HCT116 (cell line): Measurements from ENCODE around the gene KSR1. TPM values are rescaled to one million over a fixed set of nuclear protein-coding genes. Genes with fewer than 3 reads are reported as not detected.

Experiments used
- ATAC-seq: fragments of 200-7000 bp; cut with Tn5 transposase; 2 replicates; pipeline ENCODE4 v1.9.1; 2020; ENCODE audit warnings: mild to moderate bottlenecking, moderate library complexity
- BruUV-seq: library from RNA; stranded (reverse); fragments of 400-500 nt; replicated peaks from 2 replicates; lab custom pipeline; 2021; lab: Mats Ljungman, UMichigan
- CTCF ChIA-PET: fragments of 300-600 bp; sonication (Branson Sonifier 250); formaldehyde crosslinking; loops from one replicate; lab custom pipeline; 2021; ENCODE audit warnings: antibody characterized with exemption; lab: Charles Lee
- POLR2A ChIA-PET: fragments of 300-600, 350-600 bp; sonication (Branson Sonifier 250); formaldehyde crosslinking; loops from one replicate; lab custom pipeline; 2021; ENCODE audit warnings: antibody characterized with exemption; lab: Charles Lee
- RAD21 ChIA-PET, 2 experiments: fragments of 300-600 bp; sonication (Branson Sonifier 250); formaldehyde crosslinking; loops; one replicate each; lab custom pipeline; 2023; ENCODE audit warnings: low total read pairs in 2 of 2; ENCODE audit not compliant: uncharacterized antibody in 2 of 2, unreplicated experiment in 2 of 2, low non-redundant PET in 1 of 2; lab: Charles Lee
- DNase-seq: peaks from one replicate; pipeline ENCODE4 v3.0.0-alpha.2; 2010; ENCODE audit warnings: low read depth, low spot score
- H2AFZ ChIP-seq: fragments of 200-600 bp; shearing (Covaris generic), sonication (generic); 2 replicates; pipeline ENCODE4 v1.6.1; 2017; ENCODE audit warnings: low read depth, mixed run types, mixed read lengths, antibody characterized with exemption, low read length; ENCODE audit not compliant: poor library complexity, severe bottlenecking
- H3K27ac ChIP-seq: 2 replicates; pipeline ENCODE4 v1.5.1; 2012; ENCODE audit warnings: low read depth, low read length
- H3K27me3 ChIP-seq: fragments of 200-600 bp; sonication (generic); 2 replicates; pipeline ENCODE4 v1.6.1; 2016; ENCODE audit warnings: mixed run types, low read length, mixed read lengths; ENCODE audit not compliant: insufficient read depth
- H3K36me3 ChIP-seq, 2 experiments: fragments of 200-500 bp in 1 of 2; fragments of 200-600 bp in 1 of 2; sonication (Bioruptor generic) in 1 of 2; sonication (generic) in 1 of 2; 2 replicates each; pipeline versions ENCODE4 v1.5.1 to v1.6.1; 2014 to 2016; ENCODE audit warnings: low read length in 2 of 2, inconsistent platforms in 1 of 2, mixed read lengths in 1 of 2, mixed run types in 1 of 2; ENCODE audit not compliant: insufficient read depth in 2 of 2, control insufficient read depth in 1 of 2
- H3K4me1 ChIP-seq, 2 experiments: fragments of 200-600 bp in 1 of 2; sonication (generic) in 1 of 2; 2 replicates each; pipeline versions ENCODE4 v1.5.1 to v1.6.1; 2012 to 2017; ENCODE audit warnings: low read length in 2 of 2, inconsistent platforms in 1 of 2, mild to moderate bottlenecking in 1 of 2, mixed read lengths in 1 of 2, mixed run types in 1 of 2, moderate library complexity in 1 of 2; ENCODE audit not compliant: insufficient read depth in 2 of 2, control insufficient read depth in 1 of 2
- H3K4me2 ChIP-seq: fragments of 200-600 bp; sonication (generic); 2 replicates; pipeline ENCODE4 v1.6.1; 2017; ENCODE audit warnings: mixed run types, low read length, mixed read lengths
- H3K4me3 ChIP-seq, 2 experiments: fragments of 200-600 bp in 1 of 2; sonication (generic) in 1 of 2; replicated peaks in 1 of 2; 2 replicates each; pipeline ENCODE4 v1.5.1; 2011 to 2016; ENCODE audit warnings: low read length in 2 of 2, control low read depth in 1 of 2, low read depth in 1 of 2, mild to moderate bottlenecking in 1 of 2, mixed read lengths in 1 of 2, mixed run types in 1 of 2
- H3K79me2 ChIP-seq: fragments of 200-600 bp; sonication (generic); 2 replicates; pipeline ENCODE4 v1.6.1; 2017; ENCODE audit warnings: mild to moderate bottlenecking, mixed run types, low read length, moderate library complexity, mixed read lengths; ENCODE audit not compliant: insufficient read depth
- H3K9ac ChIP-seq: fragments of 200-600 bp; sonication (generic); 2 replicates; pipeline ENCODE4 v1.6.1; 2016; ENCODE audit warnings: low read length, mixed read lengths
- H3K9me2 ChIP-seq: fragments of 200-600 bp; sonication (generic), shearing (Covaris generic); 2 replicates; pipeline ENCODE4 v1.6.1; 2017; ENCODE audit warnings: mixed run types, mild to moderate bottlenecking, moderate library complexity; ENCODE audit not compliant: insufficient read depth
- H3K9me3 ChIP-seq, 2 experiments: fragments of 200-500 bp in 1 of 2; fragments of 200-600 bp in 1 of 2; sonication (Bioruptor generic) in 1 of 2; sonication (generic) in 1 of 2; 2 replicates each; pipeline ENCODE4 v1.6.1; 2014 to 2017; ENCODE audit warnings: low read length in 2 of 2, mixed read lengths in 2 of 2, inconsistent platforms in 1 of 2, low read depth in 1 of 2, mild to moderate bottlenecking in 1 of 2, mixed run types in 1 of 2, moderate library complexity in 1 of 2; ENCODE audit not compliant: control insufficient read depth in 1 of 2, insufficient read depth in 1 of 2
- H4K20me1 ChIP-seq: fragments of 200-600 bp; sonication (generic), shearing (Covaris generic); 2 replicates; pipeline ENCODE4 v1.6.1; 2017; ENCODE audit warnings: mixed run types, mild to moderate bottlenecking, moderate library complexity; ENCODE audit not compliant: insufficient read depth
- CBX3 ChIP-seq: IDR thresholded peaks from 2 replicates; pipeline ENCODE4 v1.6.1; 2012; ENCODE audit warnings: low read depth
- CEBPB ChIP-seq: IDR thresholded peaks from 2 replicates; pipeline ENCODE4 v1.6.1; 2012; ENCODE audit warnings: low read depth
- CTCF ChIP-seq, 3 experiments: fragments of 200-600 bp in 1 of 3; sonication (generic) in 1 of 3; IDR thresholded peaks in 2 of 3; conservative IDR thresholded peaks in 1 of 3; 2 replicates each; pipeline ENCODE4 v1.5.1; 2012 to 2017; ENCODE audit warnings: low read depth in 2 of 3, low read length in 2 of 3, antibody characterized with exemption in 1 of 3, borderline replicate concordance in 1 of 3, control low read depth in 1 of 3, mild to moderate bottlenecking in 1 of 3, mixed read lengths in 1 of 3, mixed run types in 1 of 3, moderate library complexity in 1 of 3; ENCODE audit not compliant: insufficient read depth in 1 of 3
- EGR1 ChIP-seq: IDR thresholded peaks from 2 replicates; pipeline ENCODE4 v1.6.1; 2012; ENCODE audit warnings: low read depth
- ELF1 ChIP-seq: IDR thresholded peaks from 2 replicates; pipeline ENCODE4 v1.6.1; 2012; ENCODE audit warnings: low read depth, borderline replicate concordance
- EZH2phosphoT487 ChIP-seq: fragments of 200-600 bp; IDR thresholded peaks from 2 replicates; pipeline ENCODE4 v1.6.1; 2018; ENCODE audit warnings: antibody characterized with exemption, borderline replicate concordance
- JUND ChIP-seq: IDR thresholded peaks from 2 replicates; pipeline ENCODE4 v1.6.1; 2012
- MAX ChIP-seq: IDR thresholded peaks from 2 replicates; pipeline ENCODE4 v1.6.1; 2012
- POLR2AphosphoS5 ChIP-seq: IDR thresholded peaks from 2 replicates; pipeline ENCODE4 v1.6.1; 2011; ENCODE audit warnings: mild to moderate bottlenecking, low read depth, low read length, moderate library complexity
- RAD21 ChIP-seq: IDR thresholded peaks from 2 replicates; pipeline ENCODE4 v1.6.1; 2012; ENCODE audit warnings: low read depth, mild to moderate bottlenecking
- SIN3A ChIP-seq: IDR thresholded peaks from 2 replicates; pipeline ENCODE4 v1.6.1; 2012; ENCODE audit warnings: low read depth
- SP1 ChIP-seq: IDR thresholded peaks from 2 replicates; pipeline ENCODE4 v1.6.1; 2012; ENCODE audit warnings: low read depth
- SRF ChIP-seq: IDR thresholded peaks from 2 replicates; pipeline ENCODE4 v1.6.1; 2012; ENCODE audit warnings: low read depth
- TCF7L2 ChIP-seq: IDR thresholded peaks from 2 replicates; pipeline ENCODE4 v1.7.0; 2011; ENCODE audit warnings: borderline replicate concordance, inconsistent platforms; ENCODE audit not compliant: insufficient read depth, insufficient read length; ENCODE audit errors: extremely low read depth
- YY1 ChIP-seq: IDR thresholded peaks from 2 replicates; pipeline ENCODE4 v1.6.1; 2011; ENCODE audit warnings: low read length, low read depth, moderate library complexity, mild to moderate bottlenecking; ENCODE audit not compliant: insufficient replicate concordance; ENCODE audit errors: extremely low read depth
- ZBTB33 ChIP-seq: IDR thresholded peaks from 2 replicates; pipeline ENCODE4 v1.6.1; 2011; ENCODE audit warnings: mild to moderate bottlenecking, low read length, moderate library complexity; ENCODE audit not compliant: insufficient replicate concordance; ENCODE audit errors: extremely low read depth
- ZNF274 ChIP-seq: fragments of 200-500 bp; sonication (Bioruptor generic); IDR thresholded peaks from 2 replicates; pipeline ENCODE4 v1.6.1; 2014; ENCODE audit warnings: mild to moderate bottlenecking, low read depth, low read length, inconsistent platforms
- intact Hi-C: fragments of 100-400 bp; cut with micrococcal nuclease; formaldehyde crosslinking; loops from 2 replicates; pipeline ENCODE4 v1.10.0; 2022
- total RNA-seq: library from RNA; stranded (reverse); gene quantifications from one replicate; pipeline ENCODE4 v1.2.1, GENCODE V29; 2021; ENCODE audit not compliant: unreplicated experiment
- TF ChIP-seq, protein P1 (sequence below): IDR thresholded peaks from 2 replicates; pipeline ENCODE4 v1.6.1; 2012

The KSR1 gene
- total RNA-seq, 1 experiment from 2014 or later, result 16.5 TPM

- Histone ChIP-seq H3K36me3 (no peaks in the 10 kb centered on the region), H3K9ac (no peak overlapping the region), H3K9me3 (no peaks in the 10 kb centered on the region), H2AFZ (no peak overlapping the region), H4K20me1 (no peaks in the 10 kb centered on the region), H3K9me2 (no peaks in the 10 kb centered on the region), H3K27me3 (no peaks in the 10 kb centered on the region), H3K4me2 (no peak overlapping the region), H3K79me2 (no peaks in the 10 kb centered on the region), H3K4me3 (no peak overlapping the region), H3K27ac (no peak overlapping the region), H3K4me1 (peaks cover 12 to 16% of the 10 kb centered on the region in 2 experiments)
- BruUV-seq, result no TSS peak
- ChIA-PET POLR2A (no interaction called here), RAD21 (no interaction called here), CTCF (interaction anchor here (1.2 to 2.3 kb wide), 6 partner anchors 46 to 368 kb away, joined by 3 to 18 read pairs (median 4); no protein-coding TSS in a partner anchor)
- no peak for DNase-seq
- intact Hi-C loops, result loop anchor here (1.0 to 2.0 kb wide), 2 partner anchors 47 to 153 kb away; no protein-coding TSS in a partner anchor
- no peak for ATAC-seq
- TF ChIP-seq CTCF (IDR thresholded peaks at IDR 0.05 in 2 of 3, conservative IDR thresholded peaks at IDR 0.05 in 1 of 3; ENCODE audit: borderline replicate concordance in 1 of 3, insufficient read depth in 1 of 3, low read depth in 2 of 3, low read length in 2 of 3), result no peak
- no peak for TF ChIP-seq MAX
- no peak for TF ChIP-seq SRF
- no peak for TF ChIP-seq EZH2phosphoT487
- TF ChIP-seq ZBTB33, result no peak
- no peak for TF ChIP-seq YY1
- no peak for TF ChIP-seq CEBPB
- TF ChIP-seq EGR1, result no peak
- no peak for TF ChIP-seq ELF1
- no peak for TF ChIP-seq CBX3
- TF ChIP-seq, protein P1, sequence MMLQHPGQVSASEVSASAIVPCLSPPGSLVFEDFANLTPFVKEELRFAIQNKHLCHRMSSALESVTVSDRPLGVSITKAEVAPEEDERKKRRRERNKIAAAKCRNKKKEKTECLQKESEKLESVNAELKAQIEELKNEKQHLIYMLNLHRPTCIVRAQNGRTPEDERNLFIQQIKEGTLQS, result no peak
- no peak for TF ChIP-seq SP1
- TF ChIP-seq ZNF274, result no peak
- TF ChIP-seq POLR2AphosphoS5, result no peak
- TF ChIP-seq SIN3A, result no peak
- TF ChIP-seq JUND, result no peak
- no peak for TF ChIP-seq RAD21
- TF ChIP-seq TCF7L2, result no peak
These were observed 147.9 kb downstream of the KSR1 start for GRCh38 chr17:27603880-27604794.
